Prostate gland (tissue), 2 donors: ENCODE measurements around the gene ANKFY1. TPM values are rescaled to one million over a fixed set of nuclear protein-coding genes. Genes with fewer than 3 reads are reported as not detected.
A peak's percentile ranks its signal among the peaks of the same experiment; 100 is the strongest.

Source experiments
- DNase-seq: peaks from one replicate; pipeline ENCODE4 v3.0.0-alpha.2; 2019; ENCODE audit warnings: low spot score
- H3K27ac ChIP-seq, 2 donors: fragments of 200-600 bp; sonication (generic); 2 replicates each; pipeline ENCODE4 v1.5.1; 2017 to 2019
- H3K27me3 ChIP-seq: fragments of 200-600 bp; sonication (generic); replicated peaks from 2 replicates; pipeline ENCODE4 v1.5.1; 2019; ENCODE audit not compliant: insufficient read depth
- H3K36me3 ChIP-seq, 2 donors: fragments of 200-600 bp; sonication (generic); 1 replicate in 1 of 2; 2 replicates in 1 of 2; pipeline versions ENCODE4 v1.5.1 to v1.8.1; 2017 to 2019
- H3K4me1 ChIP-seq: fragments of 200-600 bp; sonication (generic); replicated peaks from 2 replicates; pipeline ENCODE4 v1.5.1; 2019
- H3K4me3 ChIP-seq, 2 donors: fragments of 200-600 bp; sonication (generic); 2 replicates each; pipeline ENCODE4 v1.5.1; 2017 to 2019
- H3K9me3 ChIP-seq: fragments of 200-600 bp; sonication (generic); 2 replicates; pipeline ENCODE4 v1.5.1; 2017
- POLR2A ChIP-seq: fragments of 450-650 bp; IDR thresholded peaks from one replicate; pipeline ENCODE4 v1.6.1; 2016; ENCODE audit warnings: antibody characterized with exemption, mild to moderate bottlenecking
- POLR2AphosphoS5 ChIP-seq: sonication (generic); formaldehyde crosslinking; IDR thresholded peaks from one replicate; pipeline ENCODE4 v1.6.1; 2017; ENCODE audit warnings: antibody characterized with exemption
- WGBS: methylation state at CpG from one replicate; pipeline ENCODE4 v1.1.5; 2018; 5-methylcytosine and 5-hydroxymethylcytosine counted together
- intact Hi-C: fragments of 100-400 bp; cut with DNase I; formaldehyde crosslinking; loops from one replicate; pipeline ENCODE4 v1.14.2; 2022
- total RNA-seq, 2 donors: library from RNA; depleted of rRNA; stranded (reverse); fragments of >200 nt; gene quantifications; one replicate each; pipeline ENCODE4 v1.1.0, GENCODE V29; 2016
- TF ChIP-seq, protein P1 (sequence below), 4 experiments: fragments of 200-600 bp in 2 of 4; fragments of 450-650 bp in 2 of 4; sonication (generic) in 2 of 4; IDR thresholded peaks; 1 replicate in 3 of 4; 2 replicates in 1 of 4; pipeline ENCODE4 v1.5.1; 2016 to 2019; ENCODE audit warnings: antibody characterized with exemption in 4 of 4, mild to moderate bottlenecking in 2 of 4, moderate library complexity in 2 of 4

Gene ANKFY1
- total RNA-seq, 2 donors from 2014 or later: 35.2 to 46.0 TPM

DNA sequence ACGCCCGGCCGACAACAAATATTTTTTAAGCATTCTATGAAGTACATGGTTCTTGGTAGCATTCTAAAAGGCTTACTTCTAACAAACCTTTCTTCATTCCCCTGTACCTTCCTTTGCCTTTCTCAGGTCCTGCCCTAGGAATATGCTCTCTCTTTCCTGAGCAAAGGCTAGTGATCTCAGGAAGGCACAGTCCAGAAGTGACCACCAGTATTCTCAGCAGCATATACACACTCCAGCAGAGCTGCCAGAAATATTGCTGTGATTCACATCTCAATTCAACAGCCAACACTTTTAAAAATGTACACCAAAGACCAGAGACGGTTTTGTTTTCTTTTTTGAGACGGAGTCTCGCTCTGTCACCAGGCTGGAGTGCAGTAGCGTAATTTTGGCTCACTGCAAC is 41.4 kb upstream of the ANKFY1 start:
- Histone ChIP-seq H3K4me1 (peaks cover 4% of the 10 kb centered on the region), H3K27ac (no peak overlapping the region)
- WGBS: 91% methylated on average over 7 of the region's 7 CpGs

GRCh38 chr17:4304417-4305027 is 40.7 kb upstream of the ANKFY1 start:
- intact Hi-C loops: loop anchor here (5.0 to 10.0 kb wide), 2 partner anchors 87 to 110 kb away; no protein-coding TSS in a partner anchor
- DNase-seq: peak; percentile 39
- TF ChIP-seq POLR2A (no peak), POLR2AphosphoS5 (no peak)
- TF ChIP-seq, protein P1, sequence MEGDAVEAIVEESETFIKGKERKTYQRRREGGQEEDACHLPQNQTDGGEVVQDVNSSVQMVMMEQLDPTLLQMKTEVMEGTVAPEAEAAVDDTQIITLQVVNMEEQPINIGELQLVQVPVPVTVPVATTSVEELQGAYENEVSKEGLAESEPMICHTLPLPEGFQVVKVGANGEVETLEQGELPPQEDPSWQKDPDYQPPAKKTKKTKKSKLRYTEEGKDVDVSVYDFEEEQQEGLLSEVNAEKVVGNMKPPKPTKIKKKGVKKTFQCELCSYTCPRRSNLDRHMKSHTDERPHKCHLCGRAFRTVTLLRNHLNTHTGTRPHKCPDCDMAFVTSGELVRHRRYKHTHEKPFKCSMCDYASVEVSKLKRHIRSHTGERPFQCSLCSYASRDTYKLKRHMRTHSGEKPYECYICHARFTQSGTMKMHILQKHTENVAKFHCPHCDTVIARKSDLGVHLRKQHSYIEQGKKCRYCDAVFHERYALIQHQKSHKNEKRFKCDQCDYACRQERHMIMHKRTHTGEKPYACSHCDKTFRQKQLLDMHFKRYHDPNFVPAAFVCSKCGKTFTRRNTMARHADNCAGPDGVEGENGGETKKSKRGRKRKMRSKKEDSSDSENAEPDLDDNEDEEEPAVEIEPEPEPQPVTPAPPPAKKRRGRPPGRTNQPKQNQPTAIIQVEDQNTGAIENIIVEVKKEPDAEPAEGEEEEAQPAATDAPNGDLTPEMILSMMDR (IDR thresholded peaks at IDR 0.05): peak; percentile 41 to 58 (median 56)

More for the DNA sequence above, 41.4 kb upstream of the ANKFY1 start:
- TF ChIP-seq, protein P1 (IDR thresholded peaks at IDR 0.05): no peak
- TF ChIP-seq POLR2A (no peak), POLR2AphosphoS5 (no peak)
- no peak for DNase-seq
- intact Hi-C loops: loop anchor here (10.0 kb wide), 1 partner anchor 110 kb away; no protein-coding TSS in a partner anchor
- H3K9me3 ChIP-seq: no peaks in the 10 kb centered on the region
- H3K36me3 ChIP-seq: no peaks in the 10 kb centered on the region
- H3K27me3 ChIP-seq: no peaks in the 10 kb centered on the region
- H3K4me3 ChIP-seq: no peak overlapping the region

DNA sequence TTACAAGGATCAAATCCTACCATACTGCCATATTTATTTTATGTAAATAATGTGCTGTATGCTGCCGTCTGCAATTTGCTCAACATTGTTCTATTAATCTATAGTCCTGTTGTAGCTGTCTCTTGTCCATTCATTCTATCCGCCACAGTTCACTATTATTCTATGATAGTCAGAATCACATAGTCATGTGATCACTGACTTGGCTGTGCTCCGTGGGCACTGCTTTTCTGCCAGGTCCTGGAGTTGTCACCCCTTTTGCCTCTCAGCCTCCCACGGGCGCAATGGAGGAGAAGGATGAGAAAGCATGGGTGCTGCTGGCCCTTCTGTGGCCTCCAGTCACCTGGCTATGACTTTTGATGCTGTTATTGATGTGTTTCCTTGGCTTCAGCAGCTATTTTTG is 37.3 kb upstream of the ANKFY1 start:
- 75% methylated on average over 5 of the region's 5 CpGs for WGBS
- no peak overlapping the region for H3K27ac ChIP-seq
- TF ChIP-seq POLR2AphosphoS5 (no peak), POLR2A (no peak)
- TF ChIP-seq, protein P1 (IDR thresholded peaks at IDR 0.05): no peak
- no peaks in the 10 kb centered on the region for H3K4me1 ChIP-seq
- no peak for DNase-seq
- intact Hi-C loops: loop anchor here (5.0 to 10.0 kb wide), 2 partner anchors 84 to 114 kb away; no protein-coding TSS in a partner anchor
- H3K36me3 ChIP-seq: no peaks in the 10 kb centered on the region
- H3K4me3 ChIP-seq: no peak overlapping the region
- H3K27me3 ChIP-seq: no peaks in the 10 kb centered on the region
- no peaks in the 10 kb centered on the region for H3K9me3 ChIP-seq

More at GRCh38 chr17:4304417-4305027, 40.7 kb upstream of the ANKFY1 start:
- WGBS: 49% methylated on average over 6 of the region's 6 CpGs
- Histone ChIP-seq H3K4me3 (no peak overlapping the region), H3K27me3 (no peaks in the 10 kb centered on the region), H3K36me3 (no peaks in the 10 kb centered on the region), H3K9me3 (no peaks in the 10 kb centered on the region), H3K4me1 (no peaks in the 10 kb centered on the region), H3K27ac (no peak overlapping the region)

- no peak for TF ChIP-seq POLR2AphosphoS5
- no peak for TF ChIP-seq POLR2A
- TF ChIP-seq, protein P1 (IDR thresholded peaks at IDR 0.05): no peak
- H3K27ac ChIP-seq: no peak overlapping the region
- DNase-seq: no peak
- no peaks in the 10 kb centered on the region for H3K27me3 ChIP-seq
- no peaks in the 10 kb centered on the region for H3K4me1 ChIP-seq
- no peak overlapping the region for H3K4me3 ChIP-seq
- WGBS: 81% methylated on average over 3 of the region's 3 CpGs
- H3K36me3 ChIP-seq: no peaks in the 10 kb centered on the region
- intact Hi-C loops: no loop called here
- H3K9me3 ChIP-seq: no peaks in the 10 kb centered on the region
Observed at GRCh38 chr17:4297351-4297750, 33.6 kb upstream of the ANKFY1 start.

DNA sequence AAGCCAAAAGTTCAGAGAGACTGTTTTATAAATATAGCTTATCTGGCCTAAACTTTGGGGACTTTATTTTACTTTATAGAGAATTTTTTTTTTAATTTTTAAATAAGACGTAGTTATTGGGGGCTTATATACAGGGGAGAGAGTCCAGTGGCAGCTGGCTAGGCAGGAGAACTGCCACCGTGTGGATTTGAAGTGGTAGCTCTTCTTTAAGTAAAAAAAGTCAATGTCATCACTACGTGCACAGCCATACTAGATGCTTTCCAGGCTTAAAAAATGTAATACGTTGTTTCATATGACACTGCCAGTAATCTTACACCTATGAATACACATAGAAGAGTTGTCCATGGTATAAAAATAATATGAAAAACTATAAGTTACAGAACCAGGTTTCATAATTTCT is 31.9 kb upstream of the ANKFY1 start:
- intact Hi-C loops: no loop called here
- Histone ChIP-seq H3K27ac (no peak overlapping the region), H3K27me3 (no peaks in the 10 kb centered on the region), H3K4me3 (no peak overlapping the region), H3K4me1 (no peaks in the 10 kb centered on the region), H3K36me3 (no peaks in the 10 kb centered on the region), H3K9me3 (no peaks in the 10 kb centered on the region)
- WGBS: 66% methylated on average over 4 of the region's 4 CpGs
- TF ChIP-seq POLR2AphosphoS5 (no peak), POLR2A (no peak)
- TF ChIP-seq, protein P1 (IDR thresholded peaks at IDR 0.05): no peak
- no peak for DNase-seq
